HG02610 (cell line): ENCODE measurements around the gene MEGF10.

ENCODE experiments used
- ATAC-seq: cut with Tn5 transposase; IDR thresholded peaks from one replicate; pipeline ENCODE4 v1.9.1; 2021; ENCODE audit warnings: mild to moderate bottlenecking, moderate library complexity; ENCODE audit not compliant: unreplicated experiment

Gene MEGF10

GRCh38 chr5:127508644-127509373, 218.2 kb downstream of the MEGF10 start:
- no peak for ATAC-seq
